ENCODE measurements around the gene COL13A1. TPM values are rescaled to one million over a fixed set of nuclear protein-coding genes. Genes with fewer than 3 reads are reported as not detected.

COL13A1 gene
- total and polyA plus RNA-seq, 2 donors from 2014 or later, result 4.0 to 5.2 TPM

DNA sequence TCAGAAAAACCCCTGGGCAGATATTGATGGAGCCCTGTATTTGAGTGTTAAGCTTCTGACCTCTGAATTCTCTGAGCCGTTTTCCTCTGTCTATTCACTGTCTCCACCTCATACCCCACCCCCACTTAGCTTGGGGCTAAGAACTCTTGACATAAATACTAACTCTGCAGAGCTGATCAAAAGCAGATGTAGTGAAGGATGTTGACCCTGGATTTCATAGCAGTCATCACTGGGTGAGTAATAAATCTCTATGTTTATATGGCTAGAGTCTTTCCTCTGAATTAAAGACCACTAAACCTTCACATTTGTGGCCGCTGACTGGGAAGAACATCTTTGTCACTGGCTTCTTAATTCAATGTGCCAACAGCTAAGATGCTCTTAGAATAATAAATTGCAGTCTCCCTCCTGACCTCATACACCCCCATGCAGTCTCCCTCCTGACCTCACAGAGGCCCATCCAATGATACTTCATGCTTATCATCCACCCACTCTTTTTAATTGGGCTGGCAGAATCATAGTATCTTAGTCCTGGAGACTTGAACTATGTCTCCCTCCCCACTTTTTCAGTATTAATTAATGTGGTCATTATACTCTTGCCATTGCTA lies 172.9 kb downstream of the COL13A1 start:
- TF ChIP-seq, protein P1, sequence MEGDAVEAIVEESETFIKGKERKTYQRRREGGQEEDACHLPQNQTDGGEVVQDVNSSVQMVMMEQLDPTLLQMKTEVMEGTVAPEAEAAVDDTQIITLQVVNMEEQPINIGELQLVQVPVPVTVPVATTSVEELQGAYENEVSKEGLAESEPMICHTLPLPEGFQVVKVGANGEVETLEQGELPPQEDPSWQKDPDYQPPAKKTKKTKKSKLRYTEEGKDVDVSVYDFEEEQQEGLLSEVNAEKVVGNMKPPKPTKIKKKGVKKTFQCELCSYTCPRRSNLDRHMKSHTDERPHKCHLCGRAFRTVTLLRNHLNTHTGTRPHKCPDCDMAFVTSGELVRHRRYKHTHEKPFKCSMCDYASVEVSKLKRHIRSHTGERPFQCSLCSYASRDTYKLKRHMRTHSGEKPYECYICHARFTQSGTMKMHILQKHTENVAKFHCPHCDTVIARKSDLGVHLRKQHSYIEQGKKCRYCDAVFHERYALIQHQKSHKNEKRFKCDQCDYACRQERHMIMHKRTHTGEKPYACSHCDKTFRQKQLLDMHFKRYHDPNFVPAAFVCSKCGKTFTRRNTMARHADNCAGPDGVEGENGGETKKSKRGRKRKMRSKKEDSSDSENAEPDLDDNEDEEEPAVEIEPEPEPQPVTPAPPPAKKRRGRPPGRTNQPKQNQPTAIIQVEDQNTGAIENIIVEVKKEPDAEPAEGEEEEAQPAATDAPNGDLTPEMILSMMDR (IDR thresholded peaks at IDR 0.05; ENCODE audit: borderline replicate concordance, extremely low read depth, insufficient read depth), result no peak
- H3K9me3 ChIP-seq (ENCODE audit: control insufficient read depth in 2 of 3, insufficient read depth in 1 of 3, low read length in 3 of 3), result peaks cover 0 to 6% (median 0%) of the 10 kb centered on the region in 3 donors
- FAIRE-seq (no peak), DNase-seq (no peak)
- no peak overlapping the region for H3K9ac ChIP-seq (ENCODE audit: low read length in 3 of 3)
- no peaks in the 10 kb centered on the region for H3K4me1 ChIP-seq (ENCODE audit: control insufficient read depth in 2 of 3, insufficient read depth in 2 of 3, low read depth in 1 of 3, low read length in 3 of 3)
- H3K36me3 ChIP-seq (ENCODE audit: control insufficient read depth in 2 of 3, insufficient read depth in 3 of 3, low read length in 3 of 3), result no peaks in the 10 kb centered on the region
- H3K27ac ChIP-seq (ENCODE audit: low read depth in 2 of 2, low read length in 2 of 2), result no peak overlapping the region
- H3K4me3 ChIP-seq (ENCODE audit: low read length in 3 of 3), result no peak overlapping the region
- H3K27me3 ChIP-seq (ENCODE audit: control insufficient read depth, insufficient read depth, low read length), result no peaks in the 10 kb centered on the region
- intact Hi-C loops (cut with DNase I), result no loop called here

- Histone ChIP-seq H3K27me3 (ENCODE audit: control insufficient read depth, insufficient read depth, low read length) (no peaks in the 10 kb centered on the region), H3K9ac (ENCODE audit: low read length in 3 of 3) (no peak overlapping the region), H3K4me1 (ENCODE audit: control insufficient read depth in 2 of 3, insufficient read depth in 2 of 3, low read depth in 1 of 3, low read length in 3 of 3) (no peaks in the 10 kb centered on the region), H3K27ac (ENCODE audit: low read depth in 2 of 2, low read length in 2 of 2) (no peak overlapping the region), H3K4me3 (ENCODE audit: low read length in 3 of 3) (no peak overlapping the region), H3K9me3 (ENCODE audit: control insufficient read depth in 2 of 3, insufficient read depth in 1 of 3, low read length in 3 of 3) (peaks cover 0 to 15% (median 0%) of the 10 kb centered on the region in 3 donors), H3K36me3 (ENCODE audit: control insufficient read depth in 2 of 3, insufficient read depth in 3 of 3, low read length in 3 of 3) (no peaks in the 10 kb centered on the region)
- TF ChIP-seq, protein P1 (IDR thresholded peaks at IDR 0.05; ENCODE audit: borderline replicate concordance, extremely low read depth, insufficient read depth), result no peak
- intact Hi-C loops (cut with DNase I), result no loop called here
- no peak for DNase-seq
- FAIRE-seq, result no peak
Measured at GRCh38 chr10:69976795-69977546, 175.3 kb downstream of the COL13A1 start.

DNA sequence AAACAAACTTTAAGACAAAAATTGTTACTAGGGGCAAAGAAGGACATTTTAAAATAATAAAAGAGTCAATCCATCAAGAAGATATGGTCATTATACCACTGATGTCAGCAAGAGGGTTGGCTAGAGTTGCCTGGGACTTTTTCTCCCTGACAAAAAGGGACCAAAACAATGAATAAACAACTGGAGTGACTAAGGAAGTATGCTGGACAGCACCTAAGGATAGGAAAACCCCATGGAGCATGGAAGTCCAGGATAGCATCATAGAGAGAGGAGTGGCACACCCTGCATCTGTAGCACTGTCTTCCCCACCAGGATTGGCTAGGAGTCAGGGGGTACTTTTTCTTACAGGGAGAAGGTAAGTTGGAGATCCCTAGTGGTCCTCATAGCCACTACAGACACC lies 177.5 kb downstream of the COL13A1 start:
- no peaks in the 10 kb centered on the region for H3K36me3 ChIP-seq (ENCODE audit: control insufficient read depth in 2 of 3, insufficient read depth in 3 of 3, low read length in 3 of 3)
- peaks cover 0 to 15% (median 0%) of the 10 kb centered on the region in 3 donors for H3K9me3 ChIP-seq (ENCODE audit: control insufficient read depth in 2 of 3, insufficient read depth in 1 of 3, low read length in 3 of 3)
- TF ChIP-seq, protein P1 (IDR thresholded peaks at IDR 0.05; ENCODE audit: borderline replicate concordance, extremely low read depth, insufficient read depth), result no peak
- H3K27ac ChIP-seq (ENCODE audit: low read depth in 2 of 2, low read length in 2 of 2), result no peak overlapping the region
- DNase-seq, result no peak
- no peak for FAIRE-seq
- H3K4me1 ChIP-seq (ENCODE audit: control insufficient read depth in 2 of 3, insufficient read depth in 2 of 3, low read depth in 1 of 3, low read length in 3 of 3), result no peaks in the 10 kb centered on the region
- intact Hi-C loops (cut with DNase I), result no loop called here
- no peak overlapping the region for H3K9ac ChIP-seq (ENCODE audit: low read length in 3 of 3)
- H3K27me3 ChIP-seq (ENCODE audit: control insufficient read depth, insufficient read depth, low read length), result no peaks in the 10 kb centered on the region
- H3K4me3 ChIP-seq (ENCODE audit: low read length in 3 of 3), result no peak overlapping the region

Data from kidney (tissue), 14 donors.